ENCODE data around the gene PTMA. TPM values are rescaled to one million over a fixed set of nuclear protein-coding genes. Genes with fewer than 3 reads are reported as not detected.

Gene PTMA
- polyA plus RNA-seq, 2 of the 4 experiments (the other 2 are of a cell fraction) = 1,191 to 2,360 TPM

GRCh38 chr2:231717281-231718171 is 9.2 kb downstream of the PTMA start:
- peaks cover 42% of the 10 kb centered on the region for H3K4me1 ChIP-seq
- TF ChIP-seq NR3C1 (IDR thresholded peaks at IDR 0.05) (no peak), USF2 (IDR thresholded peaks at IDR 0.05) (peak; percentile 86), TP53 (CRISPR knock-in tag; IDR thresholded peaks at IDR 0.05) (no peak), RAD21 (conservative IDR thresholded peaks at IDR 0.05 in 1 of 2, IDR thresholded peaks at IDR 0.05 in 1 of 2) (no peak), MAZ (IDR thresholded peaks at IDR 0.05; ENCODE audit: borderline replicate concordance, low read depth, low read length) (no peak), NPAS2 (CRISPR knock-in tag; IDR thresholded peaks at IDR 0.05; ENCODE audit: borderline replicate concordance) (no peak)
- ChIA-PET POLR2A (interaction anchor here (0.6 to 1.3 kb wide), 4 partner anchors 9 to 253 kb away, joined by 3 to 5 read pairs (median 3); partner anchors contain the start of genes NCL and PTMA), CTCF (interaction anchor here (1.9 to 78.4 kb wide), 4 partner anchors 7 to 66 kb away, joined by 8 to 4158 read pairs (median 52); no protein-coding TSS in a partner anchor)
- H3K4me2 ChIP-seq = no peak overlapping the region
- H3K4me3 ChIP-seq = no peak overlapping the region
- DNase-seq (ENCODE audit: low read depth in 1 of 2, low spot score in 1 of 2) = peak; percentile 58 to 75
- peak overlapping the region in 1 of 2 experiments; percentile 70; a peak in 2 of 6 replicates for H3K27ac ChIP-seq
- H3K9me3 ChIP-seq = no peaks in the 10 kb centered on the region
- WGBS (ENCODE audit: missing lambda C conversion rate) = 83% methylated on average over 13 of the region's 13 CpGs
- ATAC-seq = no peak
- no peak for FAIRE-seq

- ChIA-PET CTCF (interaction anchor here (1.0 to 78.4 kb wide), 2 partner anchors 68 to 155 kb away, joined by 3 to 4158 read pairs; no protein-coding TSS in a partner anchor), POLR2A (no interaction called here)
Measured at GRCh38 chr2:231718799-231719198, 10.5 kb downstream of the PTMA start.

More at GRCh38 chr2:231718799-231719198, 10.5 kb downstream of the PTMA start:
- DNase-seq (ENCODE audit: low read depth in 1 of 2, low spot score in 1 of 2) (no peak), FAIRE-seq (no peak), ATAC-seq (no peak)
- H3K4me3 ChIP-seq = no peak overlapping the region
- no peaks in the 10 kb centered on the region for H3K9me3 ChIP-seq
- WGBS (ENCODE audit: missing lambda C conversion rate) = 73% methylated on average over 6 of the region's 6 CpGs
- TF ChIP-seq ELK1 (IDR thresholded peaks at IDR 0.05; ENCODE audit: low read depth, low read length) = no peak
- no peak for TF ChIP-seq MAX (IDR thresholded peaks at IDR 0.05)
- no peak for TF ChIP-seq RNF2 (IDR thresholded peaks at IDR 0.05; ENCODE audit: borderline replicate concordance, low read depth)
- TF ChIP-seq CBX2 (IDR thresholded peaks at IDR 0.05; ENCODE audit: borderline replicate concordance, low read depth) = no peak
- TF ChIP-seq PBX3 (IDR thresholded peaks at IDR 0.05) = no peak
- no peak for TF ChIP-seq FOXS1 (CRISPR knock-in tag; IDR thresholded peaks at IDR 0.05)
- TF ChIP-seq GATA3 (IDR thresholded peaks at IDR 0.05; ENCODE audit: borderline replicate concordance) = no peak
- no peak for TF ChIP-seq REST (IDR thresholded peaks at IDR 0.05)
- no peak overlapping the region for H3K27ac ChIP-seq
- H3K4me1 ChIP-seq = peaks cover 33% of the 10 kb centered on the region
- no peak overlapping the region for H3K4me2 ChIP-seq
